Stomach (tissue), 9 donors: ENCODE data around the gene WDR7. TPM values are rescaled to one million over a fixed set of nuclear protein-coding genes. Genes with fewer than 3 reads are reported as not detected.

ENCODE experiments used
- DNase-seq, 2 donors: peaks; one replicate each; pipeline versions ENCODE4 v3.0.0 to v3.0.0-alpha.2; 2013 to 2019
- H3K27ac ChIP-seq, 5 donors: fragments of 200-600 bp in 4 of 5; sonication (generic) in 4 of 5; one replicate each; pipeline ENCODE4 v1.5.1; 2013 to 2019; ENCODE audit warnings: mild to moderate bottlenecking in 1 of 5, moderate library complexity in 1 of 5
- H3K27me3 ChIP-seq, 3 donors: fragments of 200-600 bp; sonication (generic); one replicate each; pipeline ENCODE4 v1.5.1; 2017 to 2019; ENCODE audit warnings: mixed run types in 1 of 3
- H3K36me3 ChIP-seq, 4 donors: fragments of 200-600 bp; sonication (generic); 1 replicate in 3 of 4; 2 replicates in 1 of 4; pipeline ENCODE4 v1.5.1; 2016 to 2019
- H3K4me1 ChIP-seq, 4 donors: fragments of 200-600 bp; sonication (generic); one replicate each; pipeline ENCODE4 v1.5.1; 2016 to 2019
- H3K4me3 ChIP-seq, 4 donors: fragments of 200-600 bp; sonication (generic) in 3 of 4; one replicate each; pipeline ENCODE4 v1.5.1; 2016 to 2019; ENCODE audit warnings: mild to moderate bottlenecking in 1 of 4
- H3K9me3 ChIP-seq, 4 donors: fragments of 200-600 bp; sonication (generic); one replicate each; pipeline ENCODE4 v1.5.1; 2016 to 2019
- EP300 ChIP-seq: sonication (generic); formaldehyde crosslinking; IDR thresholded peaks from one replicate; pipeline ENCODE4 v1.6.1; 2017; ENCODE audit warnings: antibody characterized with exemption
- POLR2A ChIP-seq, 4 donors: fragments of 450-650 bp; IDR thresholded peaks; one replicate each; pipeline ENCODE4 v1.6.1; 2016; ENCODE audit warnings: antibody characterized with exemption in 4 of 4, control low read depth in 2 of 4, mild to moderate bottlenecking in 1 of 4, moderate library complexity in 1 of 4
- POLR2AphosphoS5 ChIP-seq, 3 donors: sonication (generic); formaldehyde crosslinking; IDR thresholded peaks; one replicate each; pipeline ENCODE4 v1.6.1; 2016; ENCODE audit warnings: antibody characterized with exemption in 3 of 3
- WGBS, 5 donors: extraction: QIAGEN DNeasy Blood & Tissue Kit in 3 of 5; methylation state at CpG; one replicate each; pipeline versions ENCODE4 v1.1.5 to v1.1.7; 2013 to 2018; 5-methylcytosine and 5-hydroxymethylcytosine counted together
- intact Hi-C: fragments of 100-400 bp; cut with DNase I; formaldehyde crosslinking; loops from one replicate; pipeline ENCODE4 v1.15.1; 2023; ENCODE audit warnings: low total_unique reads
- polyA plus RNA-seq, 3 donors: library from polyadenylated mRNA; stranded (reverse); fragments of 200-250 nt; gene quantifications; one replicate each; pipeline ENCODE4 v1.2.3, GENCODE V29; 2013
- total RNA-seq, 5 donors: library from RNA; depleted of rRNA; stranded (reverse); fragments of >200 nt; gene quantifications; one replicate each; pipeline versions ENCODE4 v1.1.0 to v1.2.3, GENCODE V29; 2014 to 2016
- TF ChIP-seq, protein P1 (sequence below), 7 experiments: fragments of 450-650 bp in 4 of 7; fragments of 200-600 bp in 3 of 7; sonication (generic) in 3 of 7; IDR thresholded peaks; one replicate each; pipeline ENCODE4 v1.5.1; 2016 to 2019; ENCODE audit warnings: antibody characterized with exemption in 7 of 7, control low read depth in 2 of 7, mild to moderate bottlenecking in 1 of 7
- donor health status: healthy with polysubstance abuse.
- donor health status: Bipolar disorder and iron deficiency.
- donor health status: healthy.

The WDR7 gene
- total and polyA plus RNA-seq, 8 donors: 1.7 to 250 (median 47.2) TPM

DNA sequence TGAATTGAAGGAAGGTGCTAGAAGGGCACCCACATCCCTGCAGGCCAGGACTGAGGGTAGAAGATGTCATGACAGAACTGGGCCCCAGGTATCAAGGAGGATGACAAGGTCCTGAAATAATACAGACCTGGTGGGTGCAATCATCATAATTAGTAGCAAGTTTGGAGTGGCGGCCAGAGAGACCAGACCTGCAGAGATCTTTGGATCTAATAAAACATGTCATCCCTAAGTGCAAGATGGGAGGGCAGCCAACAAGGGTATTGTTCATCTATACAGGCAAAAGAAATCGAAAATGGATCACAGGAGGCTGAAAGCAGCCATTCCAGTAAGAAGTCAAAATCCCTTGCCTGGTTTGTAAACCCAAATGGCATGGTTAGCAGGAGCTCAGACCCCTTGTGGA lies 384.4 kb downstream of the WDR7 start:
- WGBS, 5 donors: 83 to 97% (median 86%) methylated on average over 2 of the region's 2 CpGs
- Histone ChIP-seq H3K9me3 (no peaks in the 10 kb centered on the region), H3K4me3 (no peak overlapping the region), H3K27me3 (no peaks in the 10 kb centered on the region), H3K4me1 (no peaks in the 10 kb centered on the region), H3K36me3 (peaks cover 0 to 16% (median 10%) of the 10 kb centered on the region in 4 donors), H3K27ac (no peak overlapping the region)
- no peak for DNase-seq
- intact Hi-C loops: no loop called here
- TF ChIP-seq, protein P1, sequence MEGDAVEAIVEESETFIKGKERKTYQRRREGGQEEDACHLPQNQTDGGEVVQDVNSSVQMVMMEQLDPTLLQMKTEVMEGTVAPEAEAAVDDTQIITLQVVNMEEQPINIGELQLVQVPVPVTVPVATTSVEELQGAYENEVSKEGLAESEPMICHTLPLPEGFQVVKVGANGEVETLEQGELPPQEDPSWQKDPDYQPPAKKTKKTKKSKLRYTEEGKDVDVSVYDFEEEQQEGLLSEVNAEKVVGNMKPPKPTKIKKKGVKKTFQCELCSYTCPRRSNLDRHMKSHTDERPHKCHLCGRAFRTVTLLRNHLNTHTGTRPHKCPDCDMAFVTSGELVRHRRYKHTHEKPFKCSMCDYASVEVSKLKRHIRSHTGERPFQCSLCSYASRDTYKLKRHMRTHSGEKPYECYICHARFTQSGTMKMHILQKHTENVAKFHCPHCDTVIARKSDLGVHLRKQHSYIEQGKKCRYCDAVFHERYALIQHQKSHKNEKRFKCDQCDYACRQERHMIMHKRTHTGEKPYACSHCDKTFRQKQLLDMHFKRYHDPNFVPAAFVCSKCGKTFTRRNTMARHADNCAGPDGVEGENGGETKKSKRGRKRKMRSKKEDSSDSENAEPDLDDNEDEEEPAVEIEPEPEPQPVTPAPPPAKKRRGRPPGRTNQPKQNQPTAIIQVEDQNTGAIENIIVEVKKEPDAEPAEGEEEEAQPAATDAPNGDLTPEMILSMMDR (IDR thresholded peaks at IDR 0.05): no peak
- TF ChIP-seq EP300 (no peak), POLR2AphosphoS5 (IDR thresholded peaks at IDR 0.05) (no peak)

DNA sequence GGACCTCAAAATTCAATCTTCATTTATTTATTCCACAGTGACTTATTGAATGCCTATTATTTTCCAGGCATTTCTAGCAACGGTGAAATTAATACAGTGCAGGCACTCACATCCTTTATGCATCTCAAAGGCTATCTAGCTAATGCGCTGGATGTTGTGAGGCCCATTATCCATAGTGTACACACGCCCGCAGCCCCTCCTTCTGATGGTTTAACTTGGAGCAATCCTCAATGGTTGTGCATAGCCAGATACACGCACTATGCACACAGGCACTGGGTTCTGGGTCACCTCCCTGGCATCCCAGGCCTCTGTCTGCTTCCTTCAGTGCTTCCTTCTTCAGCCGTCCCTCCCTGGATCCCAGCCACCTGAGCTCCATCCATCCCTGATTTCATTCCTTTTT lies 387.2 kb downstream of the WDR7 start:
- TF ChIP-seq POLR2A (IDR thresholded peaks at IDR 0.05): no peak
- TF ChIP-seq, protein P1 (IDR thresholded peaks at IDR 0.05): no peak
- no peak for TF ChIP-seq EP300
- no peak for TF ChIP-seq POLR2AphosphoS5 (IDR thresholded peaks at IDR 0.05)
- no peak for DNase-seq
- Histone ChIP-seq H3K4me3 (no peak overlapping the region), H3K27me3 (no peaks in the 10 kb centered on the region), H3K9me3 (no peaks in the 10 kb centered on the region), H3K4me1 (no peaks in the 10 kb centered on the region), H3K27ac (no peak overlapping the region), H3K36me3 (no peaks in the 10 kb centered on the region)
- intact Hi-C loops: no loop called here
- 56 to 77% (median 69%) methylated on average over 6 of the region's 6 CpGs for WGBS, 5 donors

DNA sequence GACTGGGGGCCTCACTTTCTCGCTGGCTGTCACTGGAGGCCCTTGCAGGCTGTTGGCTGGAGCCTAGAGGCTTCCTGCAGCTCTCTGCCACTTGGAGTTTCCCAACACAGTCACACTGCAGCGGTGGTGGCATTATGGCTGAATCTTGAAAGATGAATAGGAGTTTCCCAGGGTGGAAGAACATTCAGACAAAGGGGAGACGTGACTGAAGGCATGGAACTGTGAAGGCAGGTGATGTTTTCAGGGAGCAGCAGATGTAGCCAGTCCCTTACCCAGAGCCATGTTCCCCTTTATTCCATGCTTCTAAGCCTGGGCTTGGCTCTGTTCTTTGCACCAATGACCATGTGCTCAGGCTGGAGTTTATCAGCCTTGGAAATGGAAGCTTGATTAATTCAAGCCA lies 389.0 kb downstream of the WDR7 start:
- Histone ChIP-seq H3K9me3 (no peaks in the 10 kb centered on the region), H3K27me3 (no peaks in the 10 kb centered on the region), H3K27ac (no peak overlapping the region), H3K4me1 (no peaks in the 10 kb centered on the region), H3K36me3 (no peaks in the 10 kb centered on the region), H3K4me3 (no peak overlapping the region)
- WGBS, 5 donors: 52 to 83% (median 60%) methylated on average over 2 to 3 of the region's 3 CpGs
- no peak for DNase-seq
- TF ChIP-seq EP300 (no peak), POLR2AphosphoS5 (IDR thresholded peaks at IDR 0.05) (no peak), POLR2A (IDR thresholded peaks at IDR 0.05) (no peak)
- TF ChIP-seq, protein P1 (IDR thresholded peaks at IDR 0.05): no peak
- intact Hi-C loops: no loop called here

DNA sequence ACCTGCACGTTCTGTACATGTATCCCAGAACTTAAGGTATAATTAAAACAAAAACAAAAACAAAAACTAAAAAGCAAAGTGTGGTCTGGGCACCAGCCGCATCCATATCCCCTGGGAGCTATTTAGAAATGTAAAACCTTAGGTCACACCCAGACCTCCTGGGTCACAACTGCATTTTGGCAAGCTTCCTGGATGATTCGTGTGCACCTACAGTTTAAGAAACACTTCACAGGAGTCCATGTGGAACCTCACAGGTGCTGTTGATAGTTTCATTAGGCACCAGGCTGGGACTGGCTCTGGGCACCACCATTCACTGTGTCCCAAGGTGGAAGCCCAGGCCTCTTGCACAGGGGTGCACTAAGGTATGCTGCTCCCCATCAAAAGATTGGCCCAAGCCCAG lies 392.1 kb downstream of the WDR7 start:
- Histone ChIP-seq H3K4me3 (no peak overlapping the region), H3K9me3 (peaks cover 0 to 11% (median 8%) of the 10 kb centered on the region in 4 donors), H3K27ac (no peak overlapping the region), H3K27me3 (no peaks in the 10 kb centered on the region), H3K4me1 (no peaks in the 10 kb centered on the region), H3K36me3 (no peaks in the 10 kb centered on the region)
- WGBS, 5 donors: 81 to 91% (median 84%) methylated on average over 3 of the region's 3 CpGs
- no peak for DNase-seq
- TF ChIP-seq, protein P1 (IDR thresholded peaks at IDR 0.05): no peak
- TF ChIP-seq EP300: no peak
- intact Hi-C loops: no loop called here
